H9 (cell line): ENCODE results near the gene CERS6. TPM values are rescaled to one million over a fixed set of nuclear protein-coding genes. Genes with fewer than 3 reads are reported as not detected.

Experiments
- DNase-seq: peaks from one replicate; pipeline ENCODE4 v3.0.0-alpha.2; 2017
- H2AFZ ChIP-seq: one replicate; pipeline ENCODE4 v1.6.1; 2013; ENCODE audit warnings: mild to moderate bottlenecking, low read length, control low read depth, moderate library complexity
- H2AK5ac ChIP-seq: 2 replicates; pipeline ENCODE4 v1.6.1; 2013; ENCODE audit warnings: low read length, control low read depth, mixed read lengths; ENCODE audit not compliant: insufficient read length
- H2BK120ac ChIP-seq: one replicate; pipeline ENCODE4 v1.6.1; 2013; ENCODE audit warnings: low read depth, mild to moderate bottlenecking, low read length, control low read depth, inconsistent platforms; ENCODE audit not compliant: poor library complexity, severe bottlenecking
- H2BK12ac ChIP-seq: 2 replicates; pipeline ENCODE4 v1.6.1; 2013; ENCODE audit warnings: low read length, control low read depth, mixed read lengths, low read depth; ENCODE audit not compliant: insufficient read length
- H2BK15ac ChIP-seq: 2 replicates; pipeline ENCODE4 v1.6.1; 2013; ENCODE audit warnings: low read depth, low read length, control low read depth
- H2BK20ac ChIP-seq: one replicate; pipeline ENCODE4 v1.6.1; 2013; ENCODE audit warnings: low read depth, mild to moderate bottlenecking, low read length, control low read depth, inconsistent platforms; ENCODE audit not compliant: poor library complexity, severe bottlenecking
- H2BK5ac ChIP-seq: 2 replicates; pipeline ENCODE4 v1.6.1; 2013; ENCODE audit warnings: low read length, control low read depth, mixed read lengths; ENCODE audit not compliant: insufficient read length
- H3K14ac ChIP-seq: 2 replicates; pipeline ENCODE4 v1.6.1; 2013; ENCODE audit warnings: low read length, control low read depth; ENCODE audit not compliant: insufficient read depth
- H3K18ac ChIP-seq: 2 replicates; pipeline ENCODE4 v1.6.1; 2013; ENCODE audit warnings: low read depth, mild to moderate bottlenecking, mixed read lengths, low read length, control low read depth; ENCODE audit not compliant: insufficient read length
- H3K23ac ChIP-seq: 2 replicates; pipeline ENCODE4 v1.6.1; 2013; ENCODE audit warnings: low read length, control low read depth, mixed read lengths, low read depth; ENCODE audit not compliant: insufficient read length
- H3K23me2 ChIP-seq: 2 replicates; pipeline ENCODE4 v1.6.1; 2013; ENCODE audit warnings: low read depth, mild to moderate bottlenecking, mixed read lengths, low read length, control low read depth; ENCODE audit not compliant: insufficient read length, poor library complexity, severe bottlenecking
- H3K27ac ChIP-seq: 2 replicates; pipeline ENCODE4 v1.5.1; 2013; ENCODE audit warnings: low read length, control low read depth, mixed read lengths, low read depth; ENCODE audit not compliant: insufficient read length
- H3K27me3 ChIP-seq: 2 replicates; pipeline ENCODE4 v1.6.1; 2013; ENCODE audit warnings: low read length, control low read depth, inconsistent platforms; ENCODE audit not compliant: insufficient read depth
- H3K4ac ChIP-seq: 2 replicates; pipeline ENCODE4 v1.6.1; 2013; ENCODE audit warnings: low read depth, mild to moderate bottlenecking, control low read depth, inconsistent platforms, low read length, moderate library complexity
- H3K4me1 ChIP-seq: 2 replicates; pipeline ENCODE4 v1.6.1; 2013; ENCODE audit warnings: low read length, control low read depth, inconsistent platforms; ENCODE audit not compliant: insufficient read depth
- H3K4me2 ChIP-seq: 2 replicates; pipeline ENCODE4 v1.6.1; 2013; ENCODE audit warnings: low read length, control low read depth, mixed read lengths; ENCODE audit not compliant: insufficient read length, insufficient read depth
- H3K56ac ChIP-seq: 2 replicates; pipeline ENCODE4 v1.6.1; 2013; ENCODE audit warnings: low read depth, mild to moderate bottlenecking, mixed read lengths, low read length, control low read depth; ENCODE audit not compliant: insufficient read length
- H3K79me1 ChIP-seq: 2 replicates; pipeline ENCODE4 v1.6.1; 2013; ENCODE audit warnings: low read depth, mild to moderate bottlenecking, moderate library complexity, low read length, control low read depth, inconsistent platforms; ENCODE audit not compliant: insufficient read depth, poor library complexity, severe bottlenecking
- H3K79me2 ChIP-seq: 2 replicates; pipeline ENCODE4 v1.6.1; 2013; ENCODE audit warnings: low read length, control low read depth, inconsistent platforms; ENCODE audit not compliant: insufficient read depth
- H3K9ac ChIP-seq: 2 replicates; pipeline ENCODE4 v1.6.1; 2013; ENCODE audit warnings: low read length, control low read depth, mixed read lengths; ENCODE audit not compliant: insufficient read length; ENCODE audit errors: extremely low read depth
- H3K9me3 ChIP-seq: one replicate; pipeline ENCODE4 v1.6.1; 2013; ENCODE audit warnings: low read depth, low read length, inconsistent platforms; ENCODE audit not compliant: control insufficient read depth
- H3T11ph ChIP-seq: one replicate; pipeline ENCODE4 v1.6.1; 2013; ENCODE audit warnings: mild to moderate bottlenecking, low read length, control low read depth, inconsistent platforms
- H4K20me1 ChIP-seq: one replicate; pipeline ENCODE4 v1.6.1; 2013; ENCODE audit not compliant: control insufficient read depth, insufficient read length, insufficient read depth
- H4K5ac ChIP-seq: 2 replicates; pipeline ENCODE4 v1.6.1; 2013; ENCODE audit warnings: low read depth, mild to moderate bottlenecking, mixed read lengths, low read length, control low read depth; ENCODE audit not compliant: insufficient read length
- H4K8ac ChIP-seq: replicated peaks from 2 replicates; pipeline ENCODE4 v1.6.1; 2013; ENCODE audit warnings: low read length, control low read depth, mixed read lengths, low read depth; ENCODE audit not compliant: insufficient read length
- H4K91ac ChIP-seq: 2 replicates; pipeline ENCODE4 v1.6.1; 2013; ENCODE audit warnings: low read depth, mild to moderate bottlenecking, moderate library complexity, mixed read lengths, low read length, control low read depth; ENCODE audit not compliant: insufficient read length
- H3K27ac Mint-ChIP-seq, 3 experiments: 2 replicates in 2 of 3; 3 replicates in 1 of 3; pipeline ENCODE4 v1.8.0; 2020 to 2021; ENCODE audit warnings: mixed read lengths in 3 of 3, mild to moderate bottlenecking in 1 of 3, moderate library complexity in 1 of 3
- H3K27me3 Mint-ChIP-seq: 2 replicates; pipeline ENCODE4 v1.8.0; 2021; ENCODE audit warnings: low read depth, mild to moderate bottlenecking, moderate library complexity, mixed read lengths
- H3K36me3 Mint-ChIP-seq, 3 experiments: 2 replicates in 2 of 3; 3 replicates in 1 of 3; pipeline ENCODE4 v1.8.0; 2020 to 2021; ENCODE audit warnings: low read depth in 3 of 3, mixed read lengths in 3 of 3; ENCODE audit not compliant: insufficient read depth in 1 of 3
- H3K4me1 Mint-ChIP-seq, 2 experiments: 2 replicates each; pipeline ENCODE4 v1.8.0; 2020; ENCODE audit warnings: mixed read lengths in 2 of 2
- H3K4me3 Mint-ChIP-seq, 2 experiments: 2 replicates in 1 of 2; 3 replicates in 1 of 2; pipeline ENCODE4 v1.8.0; 2020 to 2021; ENCODE audit warnings: mild to moderate bottlenecking in 2 of 2, mixed read lengths in 2 of 2, moderate library complexity in 1 of 2
- H3K9me3 Mint-ChIP-seq, 2 experiments: 2 replicates in 1 of 2; 3 replicates in 1 of 2; pipeline ENCODE4 v1.8.0; 2020; ENCODE audit warnings: mild to moderate bottlenecking in 2 of 2, mixed read lengths in 2 of 2, moderate library complexity in 1 of 2
- WGBS: extraction: QIAGEN DNeasy Blood & Tissue Kit; methylation state at CpG from one replicate; pipeline ENCODE4 v1.1.7; 2013; ENCODE audit warnings: missing lambda C conversion rate, low lambda C conversion rate, mixed read lengths; ENCODE audit not compliant: insufficient read length; ENCODE audit errors: extremely low coverage; 5-methylcytosine and 5-hydroxymethylcytosine counted together
- total RNA-seq: library from RNA; stranded (reverse); gene quantifications from 2 replicates; pipeline ENCODE4 v1.2.1, GENCODE V29; 2021
- TF ChIP-seq, protein P1 (sequence below): fragments of 200-600 bp; sonication (generic); conservative IDR thresholded peaks from 3 replicates; pipeline ENCODE4 v1.8.0; 2021; ENCODE audit warnings: antibody characterized with exemption, mild to moderate bottlenecking

CERS6 gene
- total RNA-seq, 1 experiment from 2014 or later = 17.7 TPM

GRCh38 chr2:168635065-168635577 is 179.0 kb downstream of the CERS6 start:
- Mint-ChIP-seq H3K4me3 (no peak overlapping the region), H3K36me3 (no peaks in the 10 kb centered on the region), H3K4me1 (peaks cover 37 to 43% of the 10 kb centered on the region in 2 experiments), H3K9me3 (no peaks in the 10 kb centered on the region), H3K27me3 (no peaks in the 10 kb centered on the region), H3K27ac (peak overlapping the region in 2 of 3 experiments; percentile 22 to 54; a peak in 3 of 7 replicates)
- Histone ChIP-seq H3K56ac (no peak overlapping the region), H3K27me3 (no peaks in the 10 kb centered on the region), H3K9me3 (no peaks in the 10 kb centered on the region), H4K91ac (no peak overlapping the region), H3K23ac (no peak overlapping the region), H3T11ph (no peak overlapping the region), H2BK20ac (no peak overlapping the region), H3K18ac (no peak overlapping the region), H2BK5ac (no peak overlapping the region), H2BK120ac (no peak overlapping the region), H3K23me2 (no peaks in the 10 kb centered on the region), H3K79me1 (no peaks in the 10 kb centered on the region), H2AK5ac (no peak overlapping the region), H3K4me2 (no peak overlapping the region), H2BK12ac (no peak overlapping the region), H4K5ac (no peak overlapping the region), H3K4ac (no peak overlapping the region), H4K20me1 (no peaks in the 10 kb centered on the region), H4K8ac (no peak overlapping the region), H3K79me2 (no peaks in the 10 kb centered on the region), H3K9ac (no peak overlapping the region), H3K27ac (no peak overlapping the region), H3K14ac (no peak overlapping the region), H2AFZ (no peak overlapping the region), H2BK15ac (no peak overlapping the region), H3K4me1 (peaks cover 19% of the 10 kb centered on the region)
- DNase-seq = peak; percentile 32
- TF ChIP-seq, protein P1, sequence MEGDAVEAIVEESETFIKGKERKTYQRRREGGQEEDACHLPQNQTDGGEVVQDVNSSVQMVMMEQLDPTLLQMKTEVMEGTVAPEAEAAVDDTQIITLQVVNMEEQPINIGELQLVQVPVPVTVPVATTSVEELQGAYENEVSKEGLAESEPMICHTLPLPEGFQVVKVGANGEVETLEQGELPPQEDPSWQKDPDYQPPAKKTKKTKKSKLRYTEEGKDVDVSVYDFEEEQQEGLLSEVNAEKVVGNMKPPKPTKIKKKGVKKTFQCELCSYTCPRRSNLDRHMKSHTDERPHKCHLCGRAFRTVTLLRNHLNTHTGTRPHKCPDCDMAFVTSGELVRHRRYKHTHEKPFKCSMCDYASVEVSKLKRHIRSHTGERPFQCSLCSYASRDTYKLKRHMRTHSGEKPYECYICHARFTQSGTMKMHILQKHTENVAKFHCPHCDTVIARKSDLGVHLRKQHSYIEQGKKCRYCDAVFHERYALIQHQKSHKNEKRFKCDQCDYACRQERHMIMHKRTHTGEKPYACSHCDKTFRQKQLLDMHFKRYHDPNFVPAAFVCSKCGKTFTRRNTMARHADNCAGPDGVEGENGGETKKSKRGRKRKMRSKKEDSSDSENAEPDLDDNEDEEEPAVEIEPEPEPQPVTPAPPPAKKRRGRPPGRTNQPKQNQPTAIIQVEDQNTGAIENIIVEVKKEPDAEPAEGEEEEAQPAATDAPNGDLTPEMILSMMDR = 0 out of 3 replicates have a peak, but pooled peaks have one; percentile 15
- WGBS = no CpG with 5 or more reads among the region's 3 CpGs
